Keratinocyte (primary cell): Measurements from ENCODE around the gene SMIM15. TPM values are rescaled to one million over a fixed set of nuclear protein-coding genes. Genes with fewer than 3 reads are reported as not detected.

Experiments
- DNase-seq: peaks from one replicate; pipeline ENCODE4 v3.0.0-alpha.2; 2011; ENCODE audit warnings: low read depth, missing footprints, low spot score
- FAIRE-seq: peaks from 2 replicates; lab custom pipeline; 2011; peaks lifted over from hg19 to GRCh38; lab: Jason Lieb, UNC
- H2AFZ ChIP-seq: 2 replicates; pipeline ENCODE4 v1.6.0; 2012; ENCODE audit warnings: low read length, control low read depth, inconsistent platforms; ENCODE audit not compliant: control insufficient read depth
- H3K27ac ChIP-seq: 2 replicates; pipeline ENCODE4 v1.5.1; 2011; ENCODE audit warnings: low read length; ENCODE audit not compliant: control insufficient read depth, insufficient read depth
- H3K27me3 ChIP-seq: 3 replicates; pipeline ENCODE4 v1.6.0; 2011; ENCODE audit warnings: low read length; ENCODE audit not compliant: control insufficient read depth, insufficient read depth; ENCODE audit errors: extremely low read depth
- H3K36me3 ChIP-seq, 2 experiments: 2 replicates in 1 of 2; 3 replicates in 1 of 2; pipeline ENCODE4 v1.5.1; 2011; ENCODE audit warnings: low read length in 2 of 2, mild to moderate bottlenecking in 1 of 2; ENCODE audit not compliant: control insufficient read depth in 2 of 2, insufficient read depth in 2 of 2; ENCODE audit errors: extremely low read depth in 1 of 2
- H3K4me1 ChIP-seq: 3 replicates; pipeline ENCODE4 v1.5.1; 2011; ENCODE audit warnings: low read length; ENCODE audit not compliant: control insufficient read depth, insufficient read depth; ENCODE audit errors: extremely low read depth
- H3K4me2 ChIP-seq: 3 replicates; pipeline ENCODE4 v1.6.0; 2011; ENCODE audit warnings: low read depth, low read length; ENCODE audit not compliant: control insufficient read depth, insufficient read depth; ENCODE audit errors: extremely low read depth
- H3K4me3 ChIP-seq, 3 experiments: fragments of 200-600 bp in 1 of 3; sonication (generic) in 1 of 3; 2 replicates in 2 of 3; 3 replicates in 1 of 3; pipeline ENCODE4 v1.5.1; 2011 to 2016; ENCODE audit warnings: low read length in 3 of 3, mild to moderate bottlenecking in 3 of 3, control low read depth in 2 of 3, inconsistent platforms in 1 of 3, low read depth in 1 of 3, mixed read lengths in 1 of 3, mixed run types in 1 of 3, moderate library complexity in 1 of 3; ENCODE audit not compliant: control insufficient read depth in 2 of 3, insufficient read depth in 2 of 3; ENCODE audit errors: extremely low read depth in 1 of 3
- H3K79me2 ChIP-seq: 2 replicates; pipeline ENCODE4 v1.6.0; 2012; ENCODE audit warnings: low read length; ENCODE audit not compliant: control insufficient read depth, insufficient read depth
- H3K9ac ChIP-seq: 3 replicates; pipeline ENCODE4 v1.6.0; 2011; ENCODE audit warnings: low read length; ENCODE audit not compliant: control insufficient read depth, insufficient read depth; ENCODE audit errors: extremely low read depth
- H3K9me1 ChIP-seq: 3 replicates; pipeline ENCODE4 v1.6.0; 2011; ENCODE audit warnings: low read length; ENCODE audit not compliant: control insufficient read depth, insufficient read depth; ENCODE audit errors: extremely low read depth
- H3K9me3 ChIP-seq: 2 replicates; pipeline ENCODE4 v1.5.1; 2012; ENCODE audit warnings: low read depth, low read length; ENCODE audit not compliant: control insufficient read depth
- H4K20me1 ChIP-seq: 3 replicates; pipeline ENCODE4 v1.6.0; 2011; ENCODE audit warnings: low read length; ENCODE audit not compliant: control insufficient read depth, insufficient read depth; ENCODE audit errors: extremely low read depth
- EZH2 ChIP-seq: IDR thresholded peaks from one replicate; pipeline ENCODE4 v1.6.1; 2012; ENCODE audit warnings: inconsistent platforms, mild to moderate bottlenecking, low read length, moderate library complexity
- dilution Hi-C: fragments of 300-500 bp; cut with MboI; formaldehyde crosslinking; loops from one replicate; pipeline ENCODE4 v1.7.0; 2020; ENCODE audit warnings: low sequenced_read_pairs; ENCODE audit not compliant: extremely low pct_ligation_motif_present
- polyA plus RNA-seq, 5 experiments: library from polyadenylated mRNA; depleted of rRNA in 3 of 5; stranded (reverse) in 3 of 5; stranded (forward) in 1 of 5; unstranded in 1 of 5; fragments of >200 nt; gene quantifications; 1 replicate in 1 of 5; 2 replicates in 3 of 5; 3 replicates in 1 of 5; pipeline versions ENCODE4 v1.2.1 to v1.2.3, GENCODE V29; 2011 to 2012; ENCODE audit warnings: missing spikeins in 2 of 5, low read depth in 1 of 5, low replicate concordance in 1 of 5
- TF ChIP-seq, protein P1 (sequence below), 3 experiments: IDR thresholded peaks in 1 of 3; conservative IDR thresholded peaks in 1 of 3; optimal IDR thresholded peaks in 1 of 3; 2 replicates in 2 of 3; 3 replicates in 1 of 3; pipeline versions ENCODE3 to v1.5.1; 2011; ENCODE audit warnings: low read length in 3 of 3, mild to moderate bottlenecking in 3 of 3, moderate library complexity in 2 of 3, control low read depth in 1 of 3, inconsistent platforms in 1 of 3; ENCODE audit not compliant: insufficient read depth in 2 of 3; ENCODE audit errors: extremely low read depth in 1 of 3

The SMIM15 gene
- polyA plus RNA-seq, 1 donor (not counting 4 experiments of a cell fraction or from before 2014, with no cell fraction given), result 60.1 TPM

DNA sequence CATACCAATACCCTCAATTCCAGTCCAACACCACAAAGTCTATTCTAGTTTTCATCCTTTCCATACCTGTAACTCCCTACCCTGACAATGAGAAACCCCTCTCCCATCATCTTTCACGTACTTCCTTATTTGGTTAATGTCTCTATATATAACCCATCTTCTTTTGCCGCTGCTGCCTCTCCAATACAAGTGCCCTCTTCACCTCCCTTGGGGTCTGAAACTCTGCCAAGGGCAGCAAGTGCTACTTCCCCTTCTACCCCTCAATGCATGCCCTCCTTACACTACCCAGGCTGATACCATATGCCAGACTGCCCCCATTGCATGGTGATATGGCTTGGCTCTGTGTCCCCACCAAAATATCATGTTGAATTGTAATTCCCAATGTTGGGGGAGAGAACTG, 24.4 kb upstream of the SMIM15 start:
- no peak for FAIRE-seq

DNA sequence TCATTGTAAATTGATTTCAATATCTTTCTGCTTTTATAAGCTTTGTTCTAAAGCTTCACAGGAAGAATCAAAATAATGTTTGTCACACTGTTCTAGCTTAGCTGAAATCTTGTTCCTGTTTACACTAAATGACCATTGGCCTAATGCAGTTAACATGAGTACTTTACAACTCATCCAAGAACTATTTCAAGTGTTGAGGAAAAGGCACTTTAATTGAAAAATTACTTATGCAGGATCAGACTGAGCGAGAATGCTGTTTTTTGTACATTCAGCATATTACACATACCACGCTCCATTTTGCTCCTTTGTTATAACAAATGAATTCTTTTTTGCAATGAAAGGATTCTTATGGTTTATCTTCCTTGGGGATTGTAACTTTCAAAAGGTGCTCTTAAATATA, 22.4 kb upstream of the SMIM15 start:
- Histone ChIP-seq H3K4me2 (no peak overlapping the region), H2AFZ (no peak overlapping the region), H3K27ac (no peak overlapping the region), H3K4me1 (no peaks in the 10 kb centered on the region), H3K4me3 (no peak overlapping the region), H3K9me3 (no peaks in the 10 kb centered on the region), H3K27me3 (no peaks in the 10 kb centered on the region), H3K79me2 (no peaks in the 10 kb centered on the region), H3K9me1 (no peaks in the 10 kb centered on the region), H3K36me3 (no peaks in the 10 kb centered on the region), H4K20me1 (no peaks in the 10 kb centered on the region), H3K9ac (no peak overlapping the region)
- no peak for DNase-seq
- no peak for FAIRE-seq
- TF ChIP-seq, protein P1, sequence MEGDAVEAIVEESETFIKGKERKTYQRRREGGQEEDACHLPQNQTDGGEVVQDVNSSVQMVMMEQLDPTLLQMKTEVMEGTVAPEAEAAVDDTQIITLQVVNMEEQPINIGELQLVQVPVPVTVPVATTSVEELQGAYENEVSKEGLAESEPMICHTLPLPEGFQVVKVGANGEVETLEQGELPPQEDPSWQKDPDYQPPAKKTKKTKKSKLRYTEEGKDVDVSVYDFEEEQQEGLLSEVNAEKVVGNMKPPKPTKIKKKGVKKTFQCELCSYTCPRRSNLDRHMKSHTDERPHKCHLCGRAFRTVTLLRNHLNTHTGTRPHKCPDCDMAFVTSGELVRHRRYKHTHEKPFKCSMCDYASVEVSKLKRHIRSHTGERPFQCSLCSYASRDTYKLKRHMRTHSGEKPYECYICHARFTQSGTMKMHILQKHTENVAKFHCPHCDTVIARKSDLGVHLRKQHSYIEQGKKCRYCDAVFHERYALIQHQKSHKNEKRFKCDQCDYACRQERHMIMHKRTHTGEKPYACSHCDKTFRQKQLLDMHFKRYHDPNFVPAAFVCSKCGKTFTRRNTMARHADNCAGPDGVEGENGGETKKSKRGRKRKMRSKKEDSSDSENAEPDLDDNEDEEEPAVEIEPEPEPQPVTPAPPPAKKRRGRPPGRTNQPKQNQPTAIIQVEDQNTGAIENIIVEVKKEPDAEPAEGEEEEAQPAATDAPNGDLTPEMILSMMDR (optimal IDR thresholded peaks at IDR 0.05 in 1 of 3, IDR thresholded peaks at IDR 0.05 in 1 of 3, conservative IDR thresholded peaks at IDR 0.05 in 1 of 3; ENCODE audit: extremely low read depth in 1 of 3, insufficient read depth in 2 of 3, low read length in 3 of 3), result no peak
- TF ChIP-seq EZH2, result no peak
- dilution Hi-C loops, result no loop called here

More for the DNA sequence above, 24.4 kb upstream of the SMIM15 start:
- no peak overlapping the region for H3K27ac ChIP-seq
- no peaks in the 10 kb centered on the region for H3K79me2 ChIP-seq
- no peaks in the 10 kb centered on the region for H3K9me3 ChIP-seq
- no peak for TF ChIP-seq EZH2
- TF ChIP-seq, protein P1 (optimal IDR thresholded peaks at IDR 0.05 in 1 of 3, IDR thresholded peaks at IDR 0.05 in 1 of 3, conservative IDR thresholded peaks at IDR 0.05 in 1 of 3; ENCODE audit: extremely low read depth in 1 of 3, insufficient read depth in 2 of 3, low read length in 3 of 3), result no peak
- H3K36me3 ChIP-seq, result no peaks in the 10 kb centered on the region
- no peak overlapping the region for H3K4me3 ChIP-seq
- DNase-seq, result no peak
- H4K20me1 ChIP-seq, result no peaks in the 10 kb centered on the region
- H3K9ac ChIP-seq, result no peak overlapping the region
- no peaks in the 10 kb centered on the region for H3K9me1 ChIP-seq
- H3K4me2 ChIP-seq, result no peak overlapping the region
- dilution Hi-C loops, result no loop called here
- no peak overlapping the region for H2AFZ ChIP-seq
- no peaks in the 10 kb centered on the region for H3K4me1 ChIP-seq
- H3K27me3 ChIP-seq, result no peaks in the 10 kb centered on the region
